Endothelial cell of umbilical vein (primary cell): ENCODE measurements around the gene MACROD2. TPM values are rescaled to one million over a fixed set of nuclear protein-coding genes. Genes with fewer than 3 reads are reported as not detected.

Experiments
- BruUV-seq: library from RNA; stranded (reverse); fragments of 400-500 nt; replicated peaks from 2 replicates; lab custom pipeline; 2021; lab: Mats Ljungman, UMichigan
- CTCF ChIA-PET: fragments of 300-600, 350-600 bp; sonication (Branson Sonifier 250); formaldehyde crosslinking; loops from one replicate; lab custom pipeline; 2021; ENCODE audit warnings: antibody characterized with exemption, inconsistent platforms; lab: Charles Lee
- POLR2A ChIA-PET: fragments of 300-600, 350-600 bp; sonication (Branson Sonifier 250); formaldehyde crosslinking; loops from one replicate; lab custom pipeline; 2021; ENCODE audit warnings: antibody characterized with exemption, inconsistent platforms; lab: Charles Lee
- DNase-seq: peaks from one replicate; pipeline ENCODE4 v3.0.0-alpha.2; 2011; ENCODE audit warnings: low read depth, low spot score
- FAIRE-seq: peaks from 2 replicates; lab custom pipeline; 2011; peaks lifted over from hg19 to GRCh38; lab: Jason Lieb, UNC
- H2AFZ ChIP-seq: 2 replicates; pipeline ENCODE4 v1.6.0; 2012; ENCODE audit warnings: low read depth, low read length, control low read depth, inconsistent platforms
- H3K27ac ChIP-seq: 2 replicates; pipeline ENCODE4 v1.5.1; 2011; ENCODE audit warnings: low read depth, mild to moderate bottlenecking, control low read depth, low read length, moderate library complexity; ENCODE audit not compliant: insufficient read depth
- H3K27me3 ChIP-seq, 2 experiments: 2 replicates each; pipeline versions ENCODE4 v1.6.0 to v1.6.1; 2011; ENCODE audit warnings: low read length in 2 of 2, mixed read lengths in 1 of 2; ENCODE audit not compliant: control insufficient read depth in 2 of 2, insufficient read depth in 2 of 2
- H3K36me3 ChIP-seq, 2 experiments: 2 replicates in 1 of 2; 3 replicates in 1 of 2; pipeline ENCODE4 v1.5.1; 2011; ENCODE audit warnings: low read length in 2 of 2, mild to moderate bottlenecking in 1 of 2, moderate library complexity in 1 of 2; ENCODE audit not compliant: control insufficient read depth in 2 of 2, insufficient read depth in 2 of 2; ENCODE audit errors: extremely low read depth in 1 of 2
- H3K4me1 ChIP-seq: 3 replicates; pipeline ENCODE4 v1.5.1; 2011; ENCODE audit warnings: mild to moderate bottlenecking, low read length; ENCODE audit not compliant: control insufficient read depth, insufficient read depth; ENCODE audit errors: extremely low read depth
- H3K4me2 ChIP-seq: 2 replicates; pipeline ENCODE4 v1.6.1; 2011; ENCODE audit warnings: low read length, control low read depth, mixed read lengths; ENCODE audit not compliant: insufficient read depth
- H3K4me3 ChIP-seq, 3 experiments: fragments of 200-600 bp in 1 of 3; sonication (generic), shearing (Covaris generic) in 1 of 3; replicated peaks in 1 of 3; 2 replicates each; pipeline ENCODE4 v1.5.1; 2011 to 2016; ENCODE audit warnings: control low read depth in 3 of 3, low read length in 3 of 3, mild to moderate bottlenecking in 2 of 3, inconsistent platforms in 1 of 3, low read depth in 1 of 3, moderate library complexity in 1 of 3; ENCODE audit not compliant: insufficient read depth in 1 of 3
- H3K79me2 ChIP-seq: 2 replicates; pipeline ENCODE4 v1.6.0; 2012; ENCODE audit warnings: low read length, inconsistent platforms; ENCODE audit not compliant: control insufficient read depth, insufficient read depth
- H3K9ac ChIP-seq: replicated peaks from 2 replicates; pipeline ENCODE3; 2011; ENCODE audit warnings: low read length, control low read depth; ENCODE audit not compliant: insufficient read depth; ENCODE audit errors: extremely low read depth
- H3K9me1 ChIP-seq: replicated peaks from 3 replicates; pipeline ENCODE4 v1.6.0; 2011; ENCODE audit warnings: mild to moderate bottlenecking, low read length; ENCODE audit not compliant: control insufficient read depth, insufficient read depth; ENCODE audit errors: extremely low read depth
- H3K9me3 ChIP-seq: replicated peaks from 2 replicates; pipeline ENCODE4 v1.5.1; 2012; ENCODE audit warnings: low read length, inconsistent platforms; ENCODE audit not compliant: control insufficient read depth, insufficient read depth
- H4K20me1 ChIP-seq: replicated peaks from 2 replicates; pipeline ENCODE3; 2011; ENCODE audit warnings: mild to moderate bottlenecking, low read length; ENCODE audit not compliant: control insufficient read depth, insufficient read depth; ENCODE audit errors: extremely low read depth
- CTCF ChIP-seq, 2 donors: IDR thresholded peaks; 1 replicate in 1 of 2; 2 replicates in 1 of 2; pipeline ENCODE4 v1.5.1; 2011; ENCODE audit warnings: low read length in 2 of 2, mild to moderate bottlenecking in 2 of 2, moderate library complexity in 2 of 2, control low read depth in 1 of 2, inconsistent platforms in 1 of 2, low read depth in 1 of 2; ENCODE audit not compliant: insufficient read depth in 1 of 2; ENCODE audit errors: extremely low read depth in 1 of 2
- EZH2 ChIP-seq: IDR thresholded peaks from 2 replicates; pipeline ENCODE4 v1.6.1; 2012; ENCODE audit warnings: borderline replicate concordance, low read depth, mild to moderate bottlenecking, moderate library complexity, low read length, inconsistent platforms; ENCODE audit not compliant: severe bottlenecking
- FOS ChIP-seq: IDR thresholded peaks from 2 replicates; pipeline ENCODE4 v1.6.1; 2011; ENCODE audit warnings: mild to moderate bottlenecking, low read length, moderate library complexity, borderline replicate concordance; ENCODE audit not compliant: insufficient read depth
- GATA2 ChIP-seq: IDR thresholded peaks from 2 replicates; pipeline ENCODE4 v1.7.0; 2011; ENCODE audit warnings: low read depth, mild to moderate bottlenecking, moderate library complexity, mixed read lengths, low read length; ENCODE audit not compliant: insufficient read length, insufficient read depth
- JUN ChIP-seq: IDR thresholded peaks from 2 replicates; pipeline ENCODE4 v1.6.1; 2011; ENCODE audit warnings: borderline replicate concordance, low read depth; ENCODE audit not compliant: insufficient read length, insufficient read depth
- MAX ChIP-seq: IDR thresholded peaks from 2 replicates; pipeline ENCODE4 v1.6.1; 2011; ENCODE audit not compliant: insufficient read depth, insufficient read length
- MYC ChIP-seq: IDR thresholded peaks from one replicate; pipeline ENCODE4 v1.6.1; 2011; ENCODE audit warnings: mild to moderate bottlenecking, low read depth, low read length
- POLR2A ChIP-seq: IDR thresholded peaks from 2 replicates; pipeline ENCODE4 v1.6.1; 2012; ENCODE audit warnings: low read depth, mild to moderate bottlenecking, control low read depth, low read length
- POLR2AphosphoS5 ChIP-seq: IDR thresholded peaks from 2 replicates; pipeline ENCODE4 v1.6.1; 2012; ENCODE audit warnings: low read depth, mild to moderate bottlenecking, control low read depth, low read length, moderate library complexity; ENCODE audit not compliant: insufficient read depth
- dilution Hi-C: fragments of 300-500 bp; cut with MboI; formaldehyde crosslinking; loops from one replicate; pipeline ENCODE4 v1.15.0; 2019; ENCODE audit warnings: low sequenced_read_pairs; ENCODE audit not compliant: extremely low pct_ligation_motif_present
- intact Hi-C: fragments of 100-400 bp; cut with micrococcal nuclease; formaldehyde crosslinking; loops from one replicate; pipeline ENCODE4 v1.10.0; 2022
- polyA plus RNA-seq, 4 experiments: library from polyadenylated mRNA; depleted of rRNA in 3 of 4; stranded (reverse) in 3 of 4; unstranded in 1 of 4; fragments of >200 nt; gene quantifications; 2 replicates each; pipeline versions ENCODE4 v1.2.1 to v1.2.3, GENCODE V29; 2011 to 2012; ENCODE audit warnings: missing spikeins in 1 of 4
- total RNA-seq: library from RNA; stranded (reverse); gene quantifications from 2 replicates; pipeline ENCODE4 v1.2.3, GENCODE V29; 2021

Gene MACROD2
- total and polyA plus RNA-seq, 2 donors (not counting 3 experiments of a cell fraction or from before 2014, with no cell fraction given) = 0.11 to 0.73 TPM

GRCh38 chr20:14299831-14300230 is 304.5 kb downstream of the MACROD2 start:
- Histone ChIP-seq H3K9me3 (no peaks in the 10 kb centered on the region), H3K27me3 (no peaks in the 10 kb centered on the region), H3K9ac (no peak overlapping the region), H2AFZ (no peak overlapping the region), H3K9me1 (no peaks in the 10 kb centered on the region), H3K4me2 (no peak overlapping the region), H4K20me1 (no peaks in the 10 kb centered on the region), H3K79me2 (no peaks in the 10 kb centered on the region), H3K27ac (no peak overlapping the region), H3K4me1 (no peaks in the 10 kb centered on the region), H3K4me3 (no peak overlapping the region), H3K36me3 (no peaks in the 10 kb centered on the region)
- dilution Hi-C loops = no loop called here
- ChIA-PET CTCF (no interaction called here), POLR2A (no interaction called here)
- DNase-seq (no peak), FAIRE-seq (no peak)
- BruUV-seq = no TSS peak
- intact Hi-C loops = no loop called here
- TF ChIP-seq POLR2A = no peak
- TF ChIP-seq GATA2 = no peak
- TF ChIP-seq MYC = no peak
- no peak for TF ChIP-seq EZH2
- no peak for TF ChIP-seq MAX
- no peak for TF ChIP-seq JUN
- no peak for TF ChIP-seq FOS
- TF ChIP-seq CTCF (IDR thresholded peaks at IDR 0.05; ENCODE audit: extremely low read depth in 1 of 2, insufficient read depth in 1 of 2, low read depth in 1 of 2, low read length in 2 of 2) = no peak
- TF ChIP-seq POLR2AphosphoS5 = no peak
